Measurements from ENCODE around the gene SDR42E2.

Gene SDR42E2

DNA sequence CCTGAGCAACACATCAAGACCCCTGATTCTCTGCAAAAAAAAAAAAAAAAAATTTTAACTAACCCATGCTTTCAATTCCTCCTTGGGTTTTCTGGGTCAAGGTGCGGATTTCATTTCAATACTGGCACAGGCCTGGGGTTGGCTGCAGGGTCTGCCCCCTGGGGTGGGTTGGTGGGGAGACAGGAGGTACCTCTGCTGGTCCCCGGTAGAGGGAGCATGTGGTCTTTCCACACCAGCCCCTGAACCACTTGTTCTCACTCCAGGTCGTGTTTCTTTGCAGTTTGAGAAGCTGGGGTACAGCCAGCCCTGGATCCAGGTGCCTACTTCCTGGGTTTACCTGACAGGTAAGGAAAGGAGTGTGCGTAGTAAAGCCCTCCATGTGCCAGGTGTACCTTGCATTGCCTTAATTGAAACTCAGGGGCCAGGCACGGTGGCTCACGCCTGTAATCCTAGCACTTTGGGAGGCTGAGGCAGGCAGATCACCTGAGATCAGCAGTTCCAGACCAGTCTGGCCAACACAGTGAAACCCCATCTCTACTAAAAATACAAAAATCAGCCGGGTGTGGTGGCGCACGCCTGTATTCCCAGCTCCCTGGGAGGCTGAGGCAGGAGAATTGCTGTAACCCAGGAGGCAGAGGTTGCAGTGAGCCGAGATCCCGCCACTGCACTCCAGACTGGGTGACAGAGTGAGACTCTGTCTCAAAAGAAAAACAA lies 21.8 kb downstream of the SDR42E2 start:
- TF ChIP-seq, protein P1, sequence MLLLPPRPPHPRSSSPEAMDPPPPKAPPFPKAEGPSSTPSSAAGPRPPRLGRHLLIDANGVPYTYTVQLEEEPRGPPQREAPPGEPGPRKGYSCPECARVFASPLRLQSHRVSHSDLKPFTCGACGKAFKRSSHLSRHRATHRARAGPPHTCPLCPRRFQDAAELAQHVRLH (tag by site-specific recombination; IDR thresholded peaks at IDR 0.05): no peak
- TF ChIP-seq, protein P2, sequence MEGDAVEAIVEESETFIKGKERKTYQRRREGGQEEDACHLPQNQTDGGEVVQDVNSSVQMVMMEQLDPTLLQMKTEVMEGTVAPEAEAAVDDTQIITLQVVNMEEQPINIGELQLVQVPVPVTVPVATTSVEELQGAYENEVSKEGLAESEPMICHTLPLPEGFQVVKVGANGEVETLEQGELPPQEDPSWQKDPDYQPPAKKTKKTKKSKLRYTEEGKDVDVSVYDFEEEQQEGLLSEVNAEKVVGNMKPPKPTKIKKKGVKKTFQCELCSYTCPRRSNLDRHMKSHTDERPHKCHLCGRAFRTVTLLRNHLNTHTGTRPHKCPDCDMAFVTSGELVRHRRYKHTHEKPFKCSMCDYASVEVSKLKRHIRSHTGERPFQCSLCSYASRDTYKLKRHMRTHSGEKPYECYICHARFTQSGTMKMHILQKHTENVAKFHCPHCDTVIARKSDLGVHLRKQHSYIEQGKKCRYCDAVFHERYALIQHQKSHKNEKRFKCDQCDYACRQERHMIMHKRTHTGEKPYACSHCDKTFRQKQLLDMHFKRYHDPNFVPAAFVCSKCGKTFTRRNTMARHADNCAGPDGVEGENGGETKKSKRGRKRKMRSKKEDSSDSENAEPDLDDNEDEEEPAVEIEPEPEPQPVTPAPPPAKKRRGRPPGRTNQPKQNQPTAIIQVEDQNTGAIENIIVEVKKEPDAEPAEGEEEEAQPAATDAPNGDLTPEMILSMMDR (tag by site-specific recombination; IDR thresholded peaks at IDR 0.05): peak; percentile 40
- TF ChIP-seq, protein P3, sequence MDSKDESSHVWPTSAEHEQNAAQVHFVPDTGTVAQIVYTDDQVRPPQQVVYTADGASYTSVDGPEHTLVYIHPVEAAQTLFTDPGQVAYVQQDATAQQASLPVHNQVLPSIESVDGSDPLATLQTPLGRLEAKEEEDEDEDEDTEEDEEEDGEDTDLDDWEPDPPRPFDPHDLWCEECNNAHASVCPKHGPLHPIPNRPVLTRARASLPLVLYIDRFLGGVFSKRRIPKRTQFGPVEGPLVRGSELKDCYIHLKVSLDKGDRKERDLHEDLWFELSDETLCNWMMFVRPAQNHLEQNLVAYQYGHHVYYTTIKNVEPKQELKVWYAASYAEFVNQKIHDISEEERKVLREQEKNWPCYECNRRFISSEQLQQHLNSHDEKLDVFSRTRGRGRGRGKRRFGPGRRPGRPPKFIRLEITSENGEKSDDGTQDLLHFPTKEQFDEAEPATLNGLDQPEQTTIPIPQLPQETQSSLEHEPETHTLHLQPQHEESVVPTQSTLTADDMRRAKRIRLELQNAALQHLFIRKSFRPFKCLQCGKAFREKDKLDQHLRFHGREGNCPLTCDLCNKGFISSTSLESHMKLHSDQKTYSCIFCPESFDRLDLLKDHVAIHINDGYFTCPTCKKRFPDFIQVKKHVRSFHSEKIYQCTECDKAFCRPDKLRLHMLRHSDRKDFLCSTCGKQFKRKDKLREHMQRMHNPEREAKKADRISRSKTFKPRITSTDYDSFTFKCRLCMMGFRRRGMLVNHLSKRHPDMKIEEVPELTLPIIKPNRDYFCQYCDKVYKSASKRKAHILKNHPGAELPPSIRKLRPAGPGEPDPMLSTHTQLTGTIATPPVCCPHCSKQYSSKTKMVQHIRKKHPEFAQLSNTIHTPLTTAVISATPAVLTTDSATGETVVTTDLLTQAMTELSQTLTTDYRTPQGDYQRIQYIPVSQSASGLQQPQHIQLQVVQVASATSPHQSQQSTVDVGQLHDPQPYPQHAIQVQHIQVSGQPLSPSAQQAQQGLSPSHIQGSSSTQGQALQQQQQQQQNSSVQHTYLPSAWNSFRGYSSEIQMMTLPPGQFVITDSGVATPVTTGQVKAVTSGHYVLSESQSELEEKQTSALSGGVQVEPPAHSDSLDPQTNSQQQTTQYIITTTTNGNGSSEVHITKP (tag by site-specific recombination; IDR thresholded peaks at IDR 0.05): no peak
- TF ChIP-seq ZNF133 (tag by site-specific recombination; IDR thresholded peaks at IDR 0.05) (no peak), ZNF777 (tag by site-specific recombination; IDR thresholded peaks at IDR 0.05; ENCODE audit: borderline replicate concordance) (no peak), ZNF132 (tag by site-specific recombination; IDR thresholded peaks at IDR 0.05; ENCODE audit: borderline replicate concordance) (no peak), GLIS1 (tag by site-specific recombination; IDR thresholded peaks at IDR 0.05) (peak; percentile 8; the same call in 1 of the 2 replicates), WT1 (tag by site-specific recombination; IDR thresholded peaks at IDR 0.05) (no peak), EGR2 (tag by site-specific recombination; IDR thresholded peaks at IDR 0.05; ENCODE audit: low read depth) (no peak), SCRT1 (tag by site-specific recombination; IDR thresholded peaks at IDR 0.05; ENCODE audit: borderline replicate concordance) (0 out of 2 replicates have a peak, but pooled peaks have one; percentile 19), ZSCAN16 (tag by site-specific recombination; IDR thresholded peaks at IDR 0.05) (no peak), BCL11A (tag by site-specific recombination; IDR thresholded peaks at IDR 0.05; ENCODE audit: low read depth) (no peak)
- TF ChIP-seq, protein P4, sequence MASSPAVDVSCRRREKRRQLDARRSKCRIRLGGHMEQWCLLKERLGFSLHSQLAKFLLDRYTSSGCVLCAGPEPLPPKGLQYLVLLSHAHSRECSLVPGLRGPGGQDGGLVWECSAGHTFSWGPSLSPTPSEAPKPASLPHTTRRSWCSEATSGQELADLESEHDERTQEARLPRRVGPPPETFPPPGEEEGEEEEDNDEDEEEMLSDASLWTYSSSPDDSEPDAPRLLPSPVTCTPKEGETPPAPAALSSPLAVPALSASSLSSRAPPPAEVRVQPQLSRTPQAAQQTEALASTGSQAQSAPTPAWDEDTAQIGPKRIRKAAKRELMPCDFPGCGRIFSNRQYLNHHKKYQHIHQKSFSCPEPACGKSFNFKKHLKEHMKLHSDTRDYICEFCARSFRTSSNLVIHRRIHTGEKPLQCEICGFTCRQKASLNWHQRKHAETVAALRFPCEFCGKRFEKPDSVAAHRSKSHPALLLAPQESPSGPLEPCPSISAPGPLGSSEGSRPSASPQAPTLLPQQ (tag by site-specific recombination; IDR thresholded peaks at IDR 0.05): no peak
- TF ChIP-seq, protein P5, sequence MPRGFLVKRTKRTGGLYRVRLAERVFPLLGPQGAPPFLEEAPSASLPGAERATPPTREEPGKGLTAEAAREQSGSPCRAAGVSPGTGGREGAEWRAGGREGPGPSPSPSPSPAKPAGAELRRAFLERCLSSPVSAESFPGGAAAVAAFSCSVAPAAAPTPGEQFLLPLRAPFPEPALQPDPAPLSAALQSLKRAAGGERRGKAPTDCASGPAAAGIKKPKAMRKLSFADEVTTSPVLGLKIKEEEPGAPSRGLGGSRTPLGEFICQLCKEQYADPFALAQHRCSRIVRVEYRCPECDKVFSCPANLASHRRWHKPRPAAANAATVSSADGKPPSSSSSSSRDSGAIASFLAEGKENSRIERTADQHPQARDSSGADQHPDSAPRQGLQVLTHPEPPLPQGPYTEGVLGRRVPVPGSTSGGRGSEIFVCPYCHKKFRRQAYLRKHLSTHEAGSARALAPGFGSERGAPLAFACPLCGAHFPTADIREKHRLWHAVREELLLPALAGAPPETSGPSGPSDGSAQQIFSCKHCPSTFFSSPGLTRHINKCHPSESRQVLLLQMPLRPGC (tag by site-specific recombination; IDR thresholded peaks at IDR 0.05): no peak
- ChIA-PET POLR2A (no interaction called here), CTCF (interaction anchor here (0.7 kb wide), 2 partner anchors 83 to 185 kb away, joined by 3 to 4 read pairs; no protein-coding TSS in a partner anchor)

DNA sequence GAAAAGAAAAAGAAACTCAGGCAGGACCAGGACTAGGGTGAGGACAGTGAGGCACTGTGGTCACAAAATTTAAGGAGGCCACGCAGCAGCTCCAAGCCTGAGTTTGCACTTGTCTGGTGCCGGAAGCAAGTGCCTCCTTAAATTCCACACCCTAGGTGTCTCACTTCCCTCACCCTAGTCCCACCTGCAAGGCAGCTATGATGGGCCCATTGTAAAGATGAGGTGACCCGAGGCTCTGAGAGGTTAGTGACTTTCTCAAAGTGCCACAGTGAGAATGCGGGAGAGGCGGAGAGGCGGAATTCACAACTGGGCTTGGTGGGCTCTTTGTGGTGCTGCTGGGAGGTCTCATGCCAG lies 22.3 kb downstream of the SDR42E2 start:
- Histone ChIP-seq H3K9me3 (ENCODE audit: control insufficient read depth, insufficient read depth, low read depth, low read length) (no peaks in the 10 kb centered on the region), H3K4me3 (ENCODE audit: low read depth, low read length) (no peak overlapping the region), H3K36me3 (ENCODE audit: control insufficient read depth in 2 of 2, insufficient read depth in 1 of 2, low read length in 2 of 2) (no peaks in the 10 kb centered on the region), H3K27ac (ENCODE audit: extremely low read depth, low read depth, low read length) (no peak overlapping the region), H3K4me1 (ENCODE audit: control insufficient read depth, insufficient read depth, low read length) (no peaks in the 10 kb centered on the region)
- CTCF ChIA-PET: interaction anchor here (0.7 to 2.1 kb wide), 3 partner anchors 84 to 186 kb away, joined by 3 to 8 read pairs (median 4); no protein-coding TSS in a partner anchor
- POLR2A ChIA-PET: no interaction called here
- no peak for TF ChIP-seq ZNF623 (tag by site-specific recombination; IDR thresholded peaks at IDR 0.05)
- no peak for TF ChIP-seq ZNF521 (tag by site-specific recombination; IDR thresholded peaks at IDR 0.05)
- no peak for TF ChIP-seq ZEB2 (tag by site-specific recombination; IDR thresholded peaks at IDR 0.05)
- no peak for TF ChIP-seq ZNF133 (tag by site-specific recombination; IDR thresholded peaks at IDR 0.05)
- no peak for TF ChIP-seq ZNF391 (tag by site-specific recombination; IDR thresholded peaks at IDR 0.05; ENCODE audit: borderline replicate concordance, low read depth)
- no peak for TF ChIP-seq ZSCAN30 (tag by site-specific recombination; IDR thresholded peaks at IDR 0.05)
- no peak for TF ChIP-seq ZFP41 (tag by site-specific recombination; IDR thresholded peaks at IDR 0.05; ENCODE audit: borderline replicate concordance)
- no peak for TF ChIP-seq ZNF19 (tag by site-specific recombination; IDR thresholded peaks at IDR 0.05; ENCODE audit: low read depth)
- TF ChIP-seq GFI1B (tag by site-specific recombination; IDR thresholded peaks at IDR 0.05): no peak
- TF ChIP-seq ZNF112 (tag by site-specific recombination; IDR thresholded peaks at IDR 0.05): no peak
- TF ChIP-seq KLF1 (tag by site-specific recombination; IDR thresholded peaks at IDR 0.05): no peak
- TF ChIP-seq, protein P6, sequence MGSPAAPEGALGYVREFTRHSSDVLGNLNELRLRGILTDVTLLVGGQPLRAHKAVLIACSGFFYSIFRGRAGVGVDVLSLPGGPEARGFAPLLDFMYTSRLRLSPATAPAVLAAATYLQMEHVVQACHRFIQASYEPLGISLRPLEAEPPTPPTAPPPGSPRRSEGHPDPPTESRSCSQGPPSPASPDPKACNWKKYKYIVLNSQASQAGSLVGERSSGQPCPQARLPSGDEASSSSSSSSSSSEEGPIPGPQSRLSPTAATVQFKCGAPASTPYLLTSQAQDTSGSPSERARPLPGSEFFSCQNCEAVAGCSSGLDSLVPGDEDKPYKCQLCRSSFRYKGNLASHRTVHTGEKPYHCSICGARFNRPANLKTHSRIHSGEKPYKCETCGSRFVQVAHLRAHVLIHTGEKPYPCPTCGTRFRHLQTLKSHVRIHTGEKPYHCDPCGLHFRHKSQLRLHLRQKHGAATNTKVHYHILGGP (tag by site-specific recombination; IDR thresholded peaks at IDR 0.05): no peak

More for the DNA sequence above, 21.8 kb downstream of the SDR42E2 start:
- Histone ChIP-seq H3K9me3 (ENCODE audit: control insufficient read depth, insufficient read depth, low read depth, low read length) (no peaks in the 10 kb centered on the region), H3K27ac (ENCODE audit: extremely low read depth, low read depth, low read length) (no peak overlapping the region), H3K4me1 (ENCODE audit: control insufficient read depth, insufficient read depth, low read length) (no peaks in the 10 kb centered on the region), H3K36me3 (ENCODE audit: control insufficient read depth in 2 of 2, insufficient read depth in 1 of 2, low read length in 2 of 2) (no peaks in the 10 kb centered on the region), H3K4me3 (ENCODE audit: low read depth, low read length) (no peak overlapping the region)

Measured in HEK293 (cell line).